GM12864 (cell line): ENCODE results near the gene PAM.

Source experiments
- DNase-seq: peaks from one replicate; pipeline ENCODE4 v3.0.0-alpha.2; 2011; ENCODE audit warnings: low read depth
- H3K4me3 ChIP-seq: 2 replicates; pipeline ENCODE4 v1.5.1; 2011; ENCODE audit warnings: mild to moderate bottlenecking, low read depth, low read length, control low read depth
- CTCF ChIP-seq: IDR thresholded peaks from 2 replicates; pipeline ENCODE4 v1.5.1; 2011; ENCODE audit warnings: low read depth, mild to moderate bottlenecking, moderate library complexity, low read length, control low read depth, inconsistent platforms; ENCODE audit errors: missing control alignments

The PAM gene

GRCh38 chr5:102931085-102931725, 176.1 kb downstream of the PAM start:
- no peak for TF ChIP-seq CTCF
- DNase-seq: no peak
- no peak overlapping the region for H3K4me3 ChIP-seq

GRCh38 chr5:102932781-102933180, 177.7 kb downstream of the PAM start:
- TF ChIP-seq CTCF: no peak
- no peak for DNase-seq
- H3K4me3 ChIP-seq: no peak overlapping the region

DNA sequence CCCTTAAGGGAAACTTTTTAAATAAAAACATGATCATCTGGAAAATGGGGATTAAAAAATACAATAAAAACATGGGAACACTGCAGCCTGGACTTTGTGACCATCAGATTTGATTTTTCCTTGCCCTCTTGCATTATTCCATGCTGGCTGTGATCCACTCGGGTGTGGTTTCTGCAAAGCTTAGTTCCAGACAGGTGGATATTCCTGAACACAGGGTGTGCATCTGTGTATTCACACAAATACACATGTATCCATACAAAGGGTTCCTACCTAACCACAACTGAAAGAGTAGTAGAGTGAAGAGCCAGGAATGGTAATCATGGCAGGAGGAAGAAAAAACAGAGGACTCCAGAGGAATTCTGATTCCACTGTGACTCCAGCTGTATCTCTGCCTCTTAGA, 178.2 kb downstream of the PAM start:
- no peak overlapping the region for H3K4me3 ChIP-seq
- no peak for DNase-seq
- TF ChIP-seq CTCF: no peak

GRCh38 chr5:102933721-102934459, 178.8 kb downstream of the PAM start:
- no peak for TF ChIP-seq CTCF
- no peak overlapping the region for H3K4me3 ChIP-seq
- DNase-seq: no peak

- DNase-seq: no peak
- no peak for TF ChIP-seq CTCF
- H3K4me3 ChIP-seq: no peak overlapping the region
Measured at GRCh38 chr5:102937894-102938293, 182.8 kb downstream of the PAM start.

DNA sequence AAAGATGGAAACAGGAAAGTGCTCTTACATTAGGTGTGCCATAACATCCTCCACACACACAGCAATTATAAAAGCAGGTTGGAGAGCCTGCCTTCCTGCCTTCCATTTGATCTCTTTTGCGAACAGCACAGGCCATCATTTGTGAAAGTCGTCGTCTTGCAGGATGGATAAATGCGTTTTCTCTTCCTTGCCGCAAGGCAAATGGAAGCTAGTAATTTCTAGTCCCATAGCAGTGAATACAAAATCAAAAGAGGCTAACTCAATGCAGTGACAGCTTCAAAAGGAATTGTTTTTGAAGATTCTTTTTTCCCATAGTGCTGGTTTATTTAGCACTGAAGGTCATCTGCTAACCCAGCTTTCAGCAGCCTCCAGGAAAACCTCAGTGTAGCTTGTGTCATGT, 186.0 kb downstream of the PAM start:
- DNase-seq: no peak
- H3K4me3 ChIP-seq: no peak overlapping the region
- no peak for TF ChIP-seq CTCF

DNA sequence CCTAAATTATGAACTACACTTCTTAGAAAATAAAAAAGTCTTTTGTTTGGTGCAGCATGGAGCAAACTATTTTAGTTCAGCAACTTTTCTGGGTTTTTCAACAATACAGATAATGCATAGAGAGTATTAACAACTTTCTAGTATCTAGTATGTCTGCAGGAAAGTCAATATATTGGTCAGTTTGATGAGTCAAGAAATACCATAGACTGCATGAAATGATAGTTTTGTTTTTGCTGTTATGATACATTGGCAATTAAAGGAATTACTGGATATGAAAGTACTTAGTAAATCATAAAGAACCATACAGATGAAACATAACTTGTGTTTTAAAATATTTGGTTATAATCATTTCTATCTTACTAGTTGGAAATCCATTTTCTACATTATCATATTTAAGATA, 191.3 kb downstream of the PAM start:
- no peak for TF ChIP-seq CTCF
- no peak for DNase-seq
- no peak overlapping the region for H3K4me3 ChIP-seq
